Effector memory CD4-positive, alpha-beta T cell (primary cell): ENCODE results near the gene NDUFA3.

Experiments used
- DNase-seq, 3 donors: peaks; one replicate each; pipeline ENCODE4 v3.0.0-alpha.2; 2020
- H3K27ac ChIP-seq: 2 replicates; pipeline ENCODE4 v1.7.0; 2013; ENCODE audit warnings: mild to moderate bottlenecking, low read length, moderate library complexity; ENCODE audit not compliant: insufficient read depth, poor library complexity, severe bottlenecking
- H3K27me3 ChIP-seq: replicated peaks from 2 replicates; pipeline ENCODE4 v1.7.0; 2013; ENCODE audit warnings: mild to moderate bottlenecking, low read length; ENCODE audit not compliant: insufficient read depth, control insufficient read depth, poor library complexity, severe bottlenecking
- H3K36me3 ChIP-seq: 2 replicates; pipeline ENCODE4 v1.7.0; 2013; ENCODE audit warnings: mild to moderate bottlenecking, low read length, moderate library complexity; ENCODE audit not compliant: control insufficient read depth, insufficient read depth
- H3K4me1 ChIP-seq: 2 replicates; pipeline ENCODE4 v1.7.0; 2013; ENCODE audit warnings: low read length, mild to moderate bottlenecking; ENCODE audit not compliant: control insufficient read depth, insufficient read depth, poor library complexity, severe bottlenecking
- H3K4me3 ChIP-seq: 2 replicates; pipeline ENCODE4 v1.7.0; 2013; ENCODE audit warnings: low read length, low read depth, mild to moderate bottlenecking; ENCODE audit not compliant: insufficient read depth, poor library complexity, severe bottlenecking
- H3K9me3 ChIP-seq: 2 replicates; pipeline ENCODE4 v1.7.0; 2013; ENCODE audit warnings: mild to moderate bottlenecking, low read length, moderate library complexity; ENCODE audit not compliant: control insufficient read depth

NDUFA3 gene

DNA sequence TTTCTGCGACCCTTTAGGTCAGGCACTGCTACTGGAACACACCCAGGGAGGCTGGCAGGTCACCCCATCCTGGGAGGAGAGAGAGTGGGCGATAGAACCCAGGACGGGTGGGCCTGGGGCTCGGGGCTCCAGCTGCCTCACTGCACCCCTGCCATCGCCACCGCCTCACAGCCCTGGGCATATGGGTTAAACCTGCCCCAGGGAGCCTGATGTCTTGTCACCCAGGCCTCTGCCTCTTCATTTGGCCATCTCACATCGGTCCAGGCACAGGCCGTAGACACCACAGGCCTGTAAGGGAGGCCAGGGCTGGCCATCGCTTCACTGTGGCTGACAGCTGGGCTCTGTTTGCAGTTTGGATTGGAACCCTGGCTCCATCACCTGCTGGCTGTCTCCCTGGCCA, 23.1 kb downstream of the NDUFA3 start:
- no peak overlapping the region for H3K4me3 ChIP-seq
- no peak for DNase-seq
- H3K27me3 ChIP-seq = no peaks in the 10 kb centered on the region
- peaks cover 82% of the 10 kb centered on the region for H3K36me3 ChIP-seq
- H3K27ac ChIP-seq = no peak overlapping the region
- H3K9me3 ChIP-seq = no peaks in the 10 kb centered on the region
- no peaks in the 10 kb centered on the region for H3K4me1 ChIP-seq

DNA sequence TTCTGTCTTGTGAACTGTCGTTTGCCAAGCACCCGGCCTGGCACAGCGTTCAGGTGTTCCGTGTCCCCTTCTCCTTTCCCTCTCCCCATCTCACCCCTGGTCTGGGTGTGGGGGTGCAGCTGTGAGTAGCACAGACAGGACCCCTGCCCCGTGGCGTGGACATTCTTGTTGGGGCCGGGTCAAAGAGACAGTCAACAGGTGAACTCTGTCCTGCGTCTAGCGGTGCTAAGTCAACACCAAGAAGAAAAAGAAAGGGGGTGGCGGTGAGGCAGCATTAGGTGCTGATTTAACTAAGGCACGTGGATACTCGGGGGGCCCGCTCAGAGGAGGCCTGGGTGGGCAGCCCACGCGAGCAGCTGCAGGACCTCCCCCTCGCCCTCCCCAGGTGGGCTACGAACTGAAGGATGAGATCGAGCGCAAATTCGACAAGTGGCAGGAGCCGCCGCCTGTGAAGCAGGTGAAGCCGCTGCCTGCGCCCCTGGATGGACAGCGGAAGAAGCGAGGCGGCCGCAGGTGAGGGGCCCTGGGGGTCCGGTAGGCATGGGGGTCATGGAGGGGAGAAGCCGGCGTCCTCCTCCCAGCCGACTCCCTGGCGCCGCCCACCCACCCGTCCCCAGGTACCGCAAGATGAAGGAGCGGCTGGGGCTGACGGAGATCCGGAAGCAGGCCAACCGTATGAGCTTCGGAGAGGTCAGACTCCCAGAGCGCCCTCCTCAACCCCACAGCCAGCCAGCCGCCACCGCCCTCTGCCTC, 25.2 kb downstream of the NDUFA3 start:
- no peak overlapping the region for H3K27ac ChIP-seq
- H3K9me3 ChIP-seq = no peaks in the 10 kb centered on the region
- no peaks in the 10 kb centered on the region for H3K27me3 ChIP-seq
- no peaks in the 10 kb centered on the region for H3K4me1 ChIP-seq
- H3K4me3 ChIP-seq = no peak overlapping the region
- H3K36me3 ChIP-seq = peaks cover 77% of the 10 kb centered on the region
- no peak for DNase-seq

- no peak for DNase-seq
- H3K4me3 ChIP-seq = no peak overlapping the region
- H3K9me3 ChIP-seq = no peaks in the 10 kb centered on the region
- no peak overlapping the region for H3K27ac ChIP-seq
- peaks cover 71% of the 10 kb centered on the region for H3K36me3 ChIP-seq
- H3K4me1 ChIP-seq = no peaks in the 10 kb centered on the region
- H3K27me3 ChIP-seq = no peaks in the 10 kb centered on the region
Observed at GRCh38 chr19:54128441-54128725, 25.7 kb downstream of the NDUFA3 start.

- peaks cover 65% of the 10 kb centered on the region for H3K36me3 ChIP-seq
- H3K27ac ChIP-seq = no peak overlapping the region
- H3K4me1 ChIP-seq = no peaks in the 10 kb centered on the region
- DNase-seq = no peak
- H3K9me3 ChIP-seq = no peaks in the 10 kb centered on the region
- H3K27me3 ChIP-seq = no peaks in the 10 kb centered on the region
- no peak overlapping the region for H3K4me3 ChIP-seq
Observed at GRCh38 chr19:54128796-54129616, 26.4 kb downstream of the NDUFA3 start.

- Histone ChIP-seq H3K9me3 (no peaks in the 10 kb centered on the region), H3K4me3 (no peak overlapping the region), H3K27me3 (no peaks in the 10 kb centered on the region), H3K4me1 (no peaks in the 10 kb centered on the region), H3K36me3 (peaks cover 59% of the 10 kb centered on the region), H3K27ac (no peak overlapping the region)
- DNase-seq = no peak
Observed at GRCh38 chr19:54129617-54129996, 27.0 kb downstream of the NDUFA3 start.

DNA sequence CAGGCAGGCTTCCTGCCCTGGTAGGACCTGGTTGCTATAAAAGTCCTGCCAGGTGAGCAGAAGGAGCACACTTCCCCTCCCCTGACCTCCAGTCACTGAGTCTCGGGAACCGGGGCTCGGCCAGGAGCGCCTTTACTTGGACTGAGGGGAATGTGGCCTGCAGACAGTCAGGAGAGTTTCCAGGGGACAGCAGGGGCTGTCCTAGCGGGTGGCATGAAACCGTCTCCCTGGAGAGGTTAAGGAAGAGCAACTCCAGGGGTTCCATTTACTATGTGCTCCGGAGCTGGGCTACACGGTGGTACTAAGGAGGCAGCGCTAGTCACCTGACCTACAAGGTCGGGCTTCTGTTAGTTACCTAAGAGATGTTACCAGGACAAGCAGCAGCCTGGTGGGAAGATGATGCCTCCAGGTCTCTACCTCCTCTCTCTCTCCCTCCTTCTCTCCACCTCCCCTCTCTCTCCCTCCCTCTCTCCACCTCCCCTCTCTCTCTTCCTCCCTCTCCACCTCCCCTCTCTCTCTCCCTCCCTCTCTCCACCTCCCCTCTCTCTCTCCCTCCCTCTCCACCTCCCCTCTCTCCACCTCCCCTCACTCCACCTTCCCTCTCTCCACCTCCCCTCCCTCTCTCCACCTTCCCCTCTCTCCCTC, 30.8 kb downstream of the NDUFA3 start:
- H3K36me3 ChIP-seq = peaks cover 26% of the 10 kb centered on the region
- no peak for DNase-seq
- H3K27me3 ChIP-seq = no peaks in the 10 kb centered on the region
- H3K4me3 ChIP-seq = no peak overlapping the region
- peaks cover 13% of the 10 kb centered on the region for H3K4me1 ChIP-seq
- no peak overlapping the region for H3K27ac ChIP-seq
- no peaks in the 10 kb centered on the region for H3K9me3 ChIP-seq

DNA sequence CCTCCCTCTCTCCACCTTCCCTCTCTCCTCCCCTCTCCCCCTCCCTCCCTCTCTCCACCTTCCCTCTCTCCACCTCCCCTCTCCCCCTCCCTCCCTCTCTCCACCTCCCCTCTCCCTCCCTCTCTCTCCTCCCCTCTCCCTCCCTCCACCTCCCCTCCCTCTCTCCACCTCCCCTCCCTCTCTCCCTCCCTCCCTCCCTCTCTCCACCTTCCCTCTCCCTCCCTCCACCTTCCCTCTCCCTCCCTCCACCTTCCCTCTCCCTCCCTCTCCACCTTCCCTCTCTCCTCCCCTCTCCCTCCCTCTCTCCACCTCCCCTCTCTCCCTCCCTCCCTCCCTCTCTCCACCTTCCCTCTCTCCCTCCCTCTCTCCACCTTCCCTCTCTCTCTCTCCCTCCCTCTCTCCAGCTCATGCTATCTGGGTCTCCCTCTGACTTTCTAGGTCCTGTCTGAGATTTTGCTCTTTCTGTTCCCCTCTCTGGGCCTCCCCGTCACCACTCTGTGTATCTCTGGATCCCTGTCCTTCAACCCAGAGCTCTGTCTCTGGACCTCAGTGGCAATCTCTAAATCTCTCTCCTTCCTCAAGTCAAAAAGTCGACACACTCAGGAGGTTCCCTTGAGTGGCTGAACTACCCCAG, 31.4 kb downstream of the NDUFA3 start:
- DNase-seq = no peak
- Histone ChIP-seq H3K4me3 (no peak overlapping the region), H3K27me3 (no peaks in the 10 kb centered on the region), H3K36me3 (peaks cover 20% of the 10 kb centered on the region), H3K9me3 (no peaks in the 10 kb centered on the region), H3K4me1 (peaks cover 19% of the 10 kb centered on the region), H3K27ac (no peak overlapping the region)

GRCh38 chr19:54136086-54136863, 33.6 kb downstream of the NDUFA3 start:
- peak overlapping the region; percentile 55 for H3K4me3 ChIP-seq

GRCh38 chr19:54136864-54137698, 34.4 kb downstream of the NDUFA3 start:
- Histone ChIP-seq H3K4me1 (peaks cover 33% of the 10 kb centered on the region), H3K4me3 (peak overlapping the region; percentile 88), H3K36me3 (peaks cover 15% of the 10 kb centered on the region), H3K27me3 (no peaks in the 10 kb centered on the region), H3K27ac (peak overlapping the region; percentile 97), H3K9me3 (no peaks in the 10 kb centered on the region)
- peak; percentile 99 to 100 (median 99) for DNase-seq

More at GRCh38 chr19:54136086-54136863, 33.6 kb downstream of the NDUFA3 start:
- Histone ChIP-seq H3K36me3 (peaks cover 13% of the 10 kb centered on the region), H3K27me3 (no peaks in the 10 kb centered on the region), H3K4me1 (peaks cover 33% of the 10 kb centered on the region), H3K9me3 (no peaks in the 10 kb centered on the region), H3K27ac (peak overlapping the region; percentile 56)
- no peak for DNase-seq
